ENCODE data around the gene HERC3.

Gene HERC3

DNA sequence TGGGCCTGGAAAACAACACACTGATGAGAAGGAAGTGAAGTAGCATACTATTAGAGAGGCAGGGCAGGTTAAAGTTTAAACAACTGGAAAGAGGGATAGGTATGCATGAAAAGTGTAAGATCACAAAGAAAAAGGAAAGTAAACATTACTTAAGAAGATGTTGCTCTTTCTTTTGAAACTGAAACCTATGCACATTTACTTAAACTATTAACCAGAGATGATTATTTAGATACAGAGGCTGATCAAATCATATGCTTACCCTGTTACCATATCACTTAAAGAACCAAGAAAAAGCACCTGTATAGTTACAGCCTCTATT, 67.6 kb downstream of the HERC3 start:
- DNase-seq = no peak
- no peaks in the 10 kb centered on the region for H3K36me3 ChIP-seq (ENCODE audit: control insufficient read depth in 1 of 2, insufficient read depth in 2 of 2, low read length in 2 of 2)

DNA sequence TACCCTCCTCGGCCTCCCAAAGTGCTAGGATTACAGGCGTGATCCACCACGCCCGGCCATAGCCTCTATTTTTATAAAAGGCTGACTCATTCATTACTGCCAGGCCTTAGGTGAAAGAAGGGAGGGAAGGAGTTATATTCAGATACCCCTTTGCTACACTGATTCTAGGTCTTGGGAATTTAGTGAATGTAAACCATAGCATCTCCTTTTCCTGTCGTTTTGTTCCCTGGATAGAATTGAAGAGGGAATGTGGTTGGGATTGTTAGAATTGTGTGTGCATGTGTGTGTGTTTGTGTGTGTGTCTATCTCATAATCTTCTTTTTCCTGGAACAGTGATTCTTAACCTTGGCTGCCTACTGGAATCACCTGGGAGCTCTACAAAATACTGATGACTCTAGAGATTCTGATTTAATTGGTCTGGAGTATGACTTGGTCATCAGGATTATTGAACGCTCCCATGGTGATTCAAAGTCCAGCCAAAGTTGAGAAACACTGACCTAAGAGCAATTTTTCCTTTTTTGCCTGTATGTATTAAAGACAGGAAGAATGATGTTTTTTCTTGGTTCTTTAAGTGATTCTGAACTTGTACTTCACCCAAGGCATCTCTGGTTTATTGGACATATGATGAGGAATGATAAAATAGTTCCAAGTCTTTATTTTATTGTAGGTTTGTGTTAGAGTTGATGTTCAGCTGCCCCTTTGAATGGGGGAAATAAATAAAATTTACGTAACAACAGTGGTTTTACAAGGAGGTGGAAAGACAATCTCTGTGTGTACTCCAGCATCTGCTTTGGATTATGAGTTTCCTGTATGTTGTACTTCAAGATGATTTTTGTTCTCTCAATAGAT, 68.4 kb downstream of the HERC3 start:
- no peak overlapping the region for H3K27ac ChIP-seq (ENCODE audit: low read depth, low read length)
- no peak for DNase-seq
- H3K27me3 ChIP-seq (ENCODE audit: insufficient read depth, low read length) = no peaks in the 10 kb centered on the region
- H3K4me1 ChIP-seq (ENCODE audit: control insufficient read depth in 1 of 2, insufficient read depth in 2 of 2, low read length in 2 of 2) = peaks cover 3 to 5% of the 10 kb centered on the region in 2 experiments
- H2AFZ ChIP-seq (ENCODE audit: insufficient read depth, low read length, poor library complexity) = no peak overlapping the region
- H3K79me1 ChIP-seq (ENCODE audit: low read length) = no peaks in the 10 kb centered on the region
- H4K12ac ChIP-seq (ENCODE audit: low read depth, low read length) = no peak overlapping the region
- no peak overlapping the region for H3K4me2 ChIP-seq (ENCODE audit: low read length)
- no peak overlapping the region for H2BK12ac ChIP-seq (ENCODE audit: low read length)
- H4K91ac ChIP-seq (ENCODE audit: low read depth, low read length) = no peak overlapping the region
- H4K8ac ChIP-seq (ENCODE audit: low read depth, low read length) = no peak overlapping the region
- no peaks in the 10 kb centered on the region for H3K36me3 ChIP-seq (ENCODE audit: control insufficient read depth in 1 of 2, insufficient read depth in 2 of 2, low read length in 2 of 2)
- no peak overlapping the region for H3K4me3 ChIP-seq (ENCODE audit: low read depth, low read length)
- no peak overlapping the region for H3K23ac ChIP-seq (ENCODE audit: low read length)
- H3K18ac ChIP-seq (ENCODE audit: low read length) = no peak overlapping the region
- no peak overlapping the region for H2AK5ac ChIP-seq (ENCODE audit: low read length)
- no peak overlapping the region for H3K9ac ChIP-seq (ENCODE audit: low read length)
- WGBS (ENCODE audit: extremely low coverage, insufficient coverage, insufficient read length) = no CpG with 5 or more reads among the region's 7 CpGs
- H2BK5ac ChIP-seq (ENCODE audit: low read depth, low read length, poor library complexity) = no peak overlapping the region
- no peak overlapping the region for H2BK120ac ChIP-seq (ENCODE audit: insufficient read depth, low read length, poor library complexity)
- no peaks in the 10 kb centered on the region for H3K79me2 ChIP-seq (ENCODE audit: control insufficient read depth, insufficient read depth, low read length, poor library complexity)
- no peaks in the 10 kb centered on the region for H3K9me3 ChIP-seq (ENCODE audit: insufficient read depth, low read depth, low read length)
- no peak overlapping the region for H3K14ac ChIP-seq (ENCODE audit: low read length)
- no peak overlapping the region for H3K4ac ChIP-seq (ENCODE audit: low read depth, low read length)

More for the DNA sequence above, 67.6 kb downstream of the HERC3 start:
- Histone ChIP-seq H4K91ac (ENCODE audit: low read depth, low read length) (no peak overlapping the region), H3K14ac (ENCODE audit: low read length) (no peak overlapping the region), H3K4me3 (ENCODE audit: low read depth, low read length) (no peak overlapping the region), H2BK5ac (ENCODE audit: low read depth, low read length, poor library complexity) (no peak overlapping the region), H2BK12ac (ENCODE audit: low read length) (no peak overlapping the region), H3K9ac (ENCODE audit: low read length) (no peak overlapping the region), H3K27ac (ENCODE audit: low read depth, low read length) (no peak overlapping the region), H4K12ac (ENCODE audit: low read depth, low read length) (no peak overlapping the region), H2BK120ac (ENCODE audit: insufficient read depth, low read length, poor library complexity) (no peak overlapping the region), H3K27me3 (ENCODE audit: insufficient read depth, low read length) (no peaks in the 10 kb centered on the region), H3K79me2 (ENCODE audit: control insufficient read depth, insufficient read depth, low read length, poor library complexity) (no peaks in the 10 kb centered on the region), H3K4ac (ENCODE audit: low read depth, low read length) (no peak overlapping the region), H3K18ac (ENCODE audit: low read length) (no peak overlapping the region), H3K23ac (ENCODE audit: low read length) (no peak overlapping the region), H3K79me1 (ENCODE audit: low read length) (no peaks in the 10 kb centered on the region), H4K8ac (ENCODE audit: low read depth, low read length) (no peak overlapping the region), H3K9me3 (ENCODE audit: insufficient read depth, low read depth, low read length) (no peaks in the 10 kb centered on the region), H2AK5ac (ENCODE audit: low read length) (no peak overlapping the region), H2AFZ (ENCODE audit: insufficient read depth, low read length, poor library complexity) (no peak overlapping the region), H3K4me2 (ENCODE audit: low read length) (no peak overlapping the region), H3K4me1 (ENCODE audit: control insufficient read depth in 1 of 2, insufficient read depth in 2 of 2, low read length in 2 of 2) (peaks cover 3 to 5% of the 10 kb centered on the region in 2 experiments)

DNA sequence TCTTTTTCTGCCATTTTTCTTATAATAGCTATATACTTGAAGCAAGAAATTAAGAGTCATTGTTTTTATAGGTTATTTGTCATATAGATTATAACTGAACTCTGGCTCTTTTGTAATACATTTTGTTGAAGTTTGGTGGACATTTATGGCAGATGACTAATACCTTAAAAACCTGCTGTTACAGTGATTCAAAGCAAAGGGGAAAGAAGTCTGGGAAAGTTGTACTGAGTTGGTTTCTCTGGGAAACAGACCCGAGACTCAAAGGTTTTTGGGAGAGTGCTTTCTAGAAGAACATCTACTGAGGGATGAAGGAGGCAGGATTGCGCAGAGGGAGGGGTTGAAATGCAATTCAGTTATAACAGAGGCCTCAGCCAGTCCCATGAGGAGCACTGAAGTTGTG, 69.5 kb downstream of the HERC3 start:
- Histone ChIP-seq H4K12ac (ENCODE audit: low read depth, low read length) (no peak overlapping the region), H3K27me3 (ENCODE audit: insufficient read depth, low read length) (no peaks in the 10 kb centered on the region), H2AK5ac (ENCODE audit: low read length) (no peak overlapping the region), H3K9me3 (ENCODE audit: insufficient read depth, low read depth, low read length) (no peaks in the 10 kb centered on the region), H3K27ac (ENCODE audit: low read depth, low read length) (no peak overlapping the region), H3K14ac (ENCODE audit: low read length) (peak overlapping the region; percentile 5), H4K8ac (ENCODE audit: low read depth, low read length) (no peak overlapping the region), H3K18ac (ENCODE audit: low read length) (peak overlapping the region; percentile 23), H2BK120ac (ENCODE audit: insufficient read depth, low read length, poor library complexity) (no peak overlapping the region), H2AFZ (ENCODE audit: insufficient read depth, low read length, poor library complexity) (no peak overlapping the region), H3K79me1 (ENCODE audit: low read length) (no peaks in the 10 kb centered on the region), H2BK5ac (ENCODE audit: low read depth, low read length, poor library complexity) (no peak overlapping the region), H3K4me2 (ENCODE audit: low read length) (no peak overlapping the region), H3K79me2 (ENCODE audit: control insufficient read depth, insufficient read depth, low read length, poor library complexity) (no peaks in the 10 kb centered on the region), H3K9ac (ENCODE audit: low read length) (no peak overlapping the region), H3K23ac (ENCODE audit: low read length) (no peak overlapping the region), H3K4me1 (ENCODE audit: control insufficient read depth in 1 of 2, insufficient read depth in 2 of 2, low read length in 2 of 2) (peaks cover 3 to 5% of the 10 kb centered on the region in 2 experiments), H3K4ac (ENCODE audit: low read depth, low read length) (no peak overlapping the region), H3K4me3 (ENCODE audit: low read depth, low read length) (no peak overlapping the region), H2BK12ac (ENCODE audit: low read length) (peak overlapping the region; percentile 80), H4K91ac (ENCODE audit: low read depth, low read length) (no peak overlapping the region), H3K36me3 (ENCODE audit: control insufficient read depth in 1 of 2, insufficient read depth in 2 of 2, low read length in 2 of 2) (no peaks in the 10 kb centered on the region)
- no CpG with 5 or more reads among the region's 2 CpGs for WGBS (ENCODE audit: extremely low coverage, insufficient coverage, insufficient read length)
- no peak for DNase-seq

DNA sequence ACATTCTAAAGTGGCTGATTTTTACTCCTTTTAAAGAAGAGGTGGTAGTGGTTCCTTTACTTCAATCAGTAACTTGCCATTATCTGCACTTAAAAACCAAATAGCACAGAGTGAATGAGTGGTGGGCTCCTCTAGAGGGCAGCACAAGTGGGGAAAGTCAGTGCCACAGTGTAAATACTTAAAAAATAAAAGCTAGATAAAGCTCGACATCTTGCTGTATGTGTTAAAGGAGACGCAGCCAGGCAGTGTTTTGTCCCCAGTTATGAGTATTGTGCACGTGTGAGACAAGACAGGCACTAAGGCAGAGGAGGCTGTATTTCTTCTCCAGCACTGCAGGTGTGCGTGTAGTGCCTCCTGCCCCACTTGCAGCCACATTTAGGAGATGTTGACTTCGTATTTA, 80.7 kb downstream of the HERC3 start:
- no peak overlapping the region for H4K12ac ChIP-seq (ENCODE audit: low read depth, low read length)
- no peak overlapping the region for H3K27ac ChIP-seq (ENCODE audit: low read depth, low read length)
- H3K79me1 ChIP-seq (ENCODE audit: low read length) = no peaks in the 10 kb centered on the region
- no peak overlapping the region for H2BK12ac ChIP-seq (ENCODE audit: low read length)
- H4K91ac ChIP-seq (ENCODE audit: low read depth, low read length) = no peak overlapping the region
- H4K8ac ChIP-seq (ENCODE audit: low read depth, low read length) = no peak overlapping the region
- no peak overlapping the region for H3K9ac ChIP-seq (ENCODE audit: low read length)
- no peaks in the 10 kb centered on the region for H3K9me3 ChIP-seq (ENCODE audit: insufficient read depth, low read depth, low read length)
- no peaks in the 10 kb centered on the region for H3K36me3 ChIP-seq (ENCODE audit: control insufficient read depth in 1 of 2, insufficient read depth in 2 of 2, low read length in 2 of 2)
- H2BK5ac ChIP-seq (ENCODE audit: low read depth, low read length, poor library complexity) = no peak overlapping the region
- H3K4me2 ChIP-seq (ENCODE audit: low read length) = no peak overlapping the region
- peak in 1 of 2 donors; percentile 54 for DNase-seq
- H3K23ac ChIP-seq (ENCODE audit: low read length) = no peak overlapping the region
- H3K4me1 ChIP-seq (ENCODE audit: control insufficient read depth in 1 of 2, insufficient read depth in 2 of 2, low read length in 2 of 2) = no peaks in the 10 kb centered on the region
- no peak overlapping the region for H3K18ac ChIP-seq (ENCODE audit: low read length)
- H2AK5ac ChIP-seq (ENCODE audit: low read length) = no peak overlapping the region
- WGBS (ENCODE audit: extremely low coverage, insufficient coverage, insufficient read length) = no CpG with 5 or more reads among the region's 5 CpGs
- H3K14ac ChIP-seq (ENCODE audit: low read length) = no peak overlapping the region
- no peak overlapping the region for H2BK120ac ChIP-seq (ENCODE audit: insufficient read depth, low read length, poor library complexity)
- no peak overlapping the region for H2AFZ ChIP-seq (ENCODE audit: insufficient read depth, low read length, poor library complexity)
- H3K4me3 ChIP-seq (ENCODE audit: low read depth, low read length) = no peak overlapping the region
- no peaks in the 10 kb centered on the region for H3K79me2 ChIP-seq (ENCODE audit: control insufficient read depth, insufficient read depth, low read length, poor library complexity)
- H3K4ac ChIP-seq (ENCODE audit: low read depth, low read length) = no peak overlapping the region
- H3K27me3 ChIP-seq (ENCODE audit: insufficient read depth, low read length) = no peaks in the 10 kb centered on the region

Measured in trophoblast cell (in vitro differentiated cells and primary cell).